Measurements from ENCODE around the gene HOXC10.

Gene HOXC10

DNA sequence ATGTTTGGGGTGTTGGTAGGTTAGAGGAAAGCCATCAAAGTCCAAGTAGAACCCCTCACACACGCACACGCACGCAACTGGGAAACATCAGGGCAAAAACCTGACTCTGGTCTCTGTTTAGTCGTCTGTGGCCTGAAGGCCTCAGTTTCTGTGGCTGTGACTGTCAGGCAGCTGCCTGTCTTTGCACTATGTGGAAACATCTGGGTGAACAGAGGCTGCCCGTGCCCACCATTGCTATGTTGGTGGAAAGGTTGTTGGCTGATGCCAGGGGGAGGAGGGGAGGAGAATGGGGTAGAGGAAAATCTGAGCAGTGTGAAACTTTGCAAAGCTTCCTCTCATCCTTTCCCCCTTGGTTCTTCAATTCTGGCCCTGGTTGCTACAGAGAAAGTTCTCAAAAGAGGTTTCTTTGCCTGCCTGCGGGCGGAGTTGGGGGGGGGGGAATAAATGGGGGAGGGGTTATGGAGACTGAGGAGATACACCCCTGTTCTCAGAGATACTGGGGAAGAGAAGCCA is 7.5 kb downstream of the HOXC10 start:
- no peak for DNase-seq

- DNase-seq: no peak
Observed at GRCh38 chr12:53993162-53994008, 8.4 kb downstream of the HOXC10 start.

- DNase-seq: no peak
Observed at GRCh38 chr12:53994009-53994263, 9.0 kb downstream of the HOXC10 start.

- no peak for DNase-seq
Observed at GRCh38 chr12:53994264-53995001, 9.5 kb downstream of the HOXC10 start.

DNA sequence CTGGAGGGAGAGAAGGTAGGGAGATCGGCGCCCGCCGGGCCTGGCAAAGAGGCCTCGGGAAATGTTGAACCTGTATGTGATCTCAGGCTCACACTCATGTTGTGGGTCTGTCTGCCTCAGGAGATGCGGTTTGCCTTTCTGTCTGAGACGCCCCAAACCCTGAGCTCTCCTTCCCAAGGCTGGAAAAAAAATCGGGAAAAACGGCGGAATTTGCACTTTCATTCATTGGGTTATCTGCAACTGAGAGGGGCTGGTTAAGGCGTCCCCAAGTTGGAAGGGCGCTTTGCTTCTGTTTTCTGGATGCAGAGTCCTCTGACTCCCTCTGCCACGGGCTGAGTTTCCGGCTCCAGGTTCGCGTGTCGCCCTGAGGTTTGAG is 10.0 kb downstream of the HOXC10 start:
- no peak for DNase-seq

- no peak for DNase-seq
Observed at GRCh38 chr12:53995378-53996239, 10.7 kb downstream of the HOXC10 start.

GRCh38 chr12:53996240-53997203 is 11.6 kb downstream of the HOXC10 start:
- DNase-seq: no peak

GRCh38 chr12:53997204-53998109 is 12.5 kb downstream of the HOXC10 start:
- DNase-seq: no peak

DNA sequence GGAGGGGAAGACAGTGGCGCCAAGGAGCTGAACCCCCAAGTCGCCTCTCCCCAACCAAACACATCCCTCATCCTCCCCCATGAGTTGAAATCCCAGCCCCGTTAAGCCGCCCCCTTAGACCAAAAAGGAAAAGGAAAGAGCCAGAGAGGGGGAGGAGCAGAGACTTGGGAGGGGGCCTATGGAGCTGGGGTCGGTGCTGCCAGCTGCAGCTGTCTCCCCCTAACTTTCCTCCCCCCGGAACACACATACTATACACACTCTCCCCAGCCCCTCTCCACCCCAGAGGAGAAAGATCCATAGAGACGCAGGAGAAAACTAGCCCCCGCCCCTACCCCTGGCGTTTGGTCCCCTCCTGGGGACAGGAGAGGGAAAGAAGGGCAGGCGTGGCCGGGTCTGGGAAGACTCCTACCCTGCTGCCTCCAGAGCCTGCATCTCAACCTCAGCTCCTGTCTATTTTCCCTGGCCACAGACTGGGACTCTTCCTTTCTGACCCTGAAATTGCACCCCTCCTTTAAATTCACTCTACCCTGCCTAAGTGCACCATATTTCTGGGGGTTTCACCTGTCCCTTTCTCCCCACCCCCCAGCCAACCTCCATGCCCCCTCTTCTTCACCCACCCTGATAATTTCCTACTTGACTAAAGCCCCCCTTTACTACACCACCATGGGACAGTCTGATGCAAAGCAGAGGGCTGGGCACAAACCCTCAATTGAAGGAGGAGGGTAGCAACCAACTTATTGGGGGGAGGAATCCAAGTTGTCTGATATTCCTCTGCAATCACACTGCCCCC is 13.4 kb downstream of the HOXC10 start:
- no peak for DNase-seq

DNA sequence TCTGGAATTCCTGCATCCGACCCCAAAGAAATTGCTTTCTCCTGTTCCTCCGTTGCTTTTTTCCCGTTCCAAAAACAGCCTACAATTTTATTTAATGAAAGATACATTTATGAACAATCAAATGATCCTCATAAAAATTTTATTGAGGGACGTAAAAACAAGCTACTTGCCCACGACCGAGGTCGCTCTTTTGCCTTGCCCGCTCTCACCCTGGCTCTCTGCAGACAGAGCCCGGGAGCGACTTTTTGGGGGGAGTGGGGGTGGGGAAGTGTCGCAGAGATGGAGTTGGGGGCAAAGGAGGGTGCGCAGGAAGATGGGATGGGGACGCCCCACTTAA is 13.9 kb downstream of the HOXC10 start:
- DNase-seq: no peak

DNA sequence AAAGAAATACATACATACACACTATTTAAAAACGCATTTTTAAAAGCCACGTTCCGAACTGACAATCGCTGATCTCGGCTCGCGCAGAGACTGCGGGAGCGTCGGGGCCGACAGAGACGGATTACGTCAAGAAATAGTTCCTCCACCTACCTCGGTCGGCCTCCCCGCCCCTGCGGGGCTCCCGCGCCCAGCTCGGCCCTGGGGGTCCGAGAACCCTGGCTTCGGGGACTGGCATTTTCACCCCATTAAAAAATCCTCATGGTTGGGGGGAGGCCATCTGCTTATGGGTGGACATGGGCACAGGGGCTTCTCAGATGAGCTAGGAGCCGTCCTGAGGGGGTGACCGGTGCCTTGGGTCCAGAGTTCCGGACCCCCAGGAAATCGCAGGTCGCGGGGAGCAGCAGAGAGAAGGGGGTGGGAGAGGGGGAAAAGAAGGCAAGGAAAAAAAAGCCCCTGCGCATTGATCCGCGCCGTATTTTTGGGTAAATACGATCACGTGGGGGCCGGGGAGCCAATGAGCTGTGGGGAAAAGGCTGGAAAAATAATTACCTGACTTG is 14.7 kb downstream of the HOXC10 start:
- no peak for DNase-seq

- DNase-seq: no peak
Observed at GRCh38 chr12:54000116-54001114, 15.5 kb downstream of the HOXC10 start, which contains the start of gene HOXC9. TSS of gene HOXC9 (plus strand) at chr12:54000161. CDS start at chr12:54000189, 28 bp downstream.

DNA sequence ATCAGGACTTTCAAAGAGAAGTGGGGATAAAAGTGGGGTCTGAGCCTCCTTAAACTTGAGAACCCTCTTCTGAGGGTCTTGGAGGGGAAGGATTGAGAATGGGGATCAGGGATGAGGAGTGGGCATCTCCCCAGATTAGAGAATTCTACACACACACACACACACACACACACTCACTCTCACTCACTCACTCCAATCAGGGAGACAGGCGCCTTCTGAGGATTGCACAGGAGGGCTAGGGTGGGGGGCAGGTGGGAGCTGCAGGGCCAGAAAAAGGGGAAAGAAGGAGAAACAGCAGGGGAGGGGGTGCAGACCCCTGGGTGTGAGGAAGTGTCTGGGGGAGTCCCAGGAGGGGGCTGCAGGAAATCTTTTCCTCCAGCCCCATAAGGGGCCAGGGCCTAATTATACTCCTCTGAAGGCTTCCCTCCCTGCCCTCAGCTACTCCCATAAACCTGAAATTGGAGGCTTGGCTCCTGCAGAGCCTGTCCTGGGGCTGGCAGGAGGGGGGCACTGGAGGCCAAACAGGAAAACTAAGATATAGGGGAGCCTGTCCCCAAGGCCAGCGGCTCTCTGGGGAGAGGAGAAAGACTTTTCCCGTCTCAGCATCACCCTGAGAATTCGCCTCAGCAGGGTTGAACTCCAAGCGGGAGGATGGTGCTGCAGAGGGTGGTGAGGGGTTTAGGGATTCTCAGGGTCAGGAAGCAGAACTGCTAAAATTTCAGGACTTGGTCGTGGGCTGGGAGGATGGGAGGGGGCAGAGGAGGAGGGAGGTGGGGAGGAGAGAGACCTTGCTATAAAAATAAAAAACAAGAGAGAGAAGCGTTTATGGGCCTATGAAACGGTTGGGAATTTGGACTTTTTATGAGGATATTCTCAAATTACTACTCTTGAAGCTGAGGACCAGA is 16.6 kb downstream of the HOXC10 start:
- no peak for DNase-seq

DNA sequence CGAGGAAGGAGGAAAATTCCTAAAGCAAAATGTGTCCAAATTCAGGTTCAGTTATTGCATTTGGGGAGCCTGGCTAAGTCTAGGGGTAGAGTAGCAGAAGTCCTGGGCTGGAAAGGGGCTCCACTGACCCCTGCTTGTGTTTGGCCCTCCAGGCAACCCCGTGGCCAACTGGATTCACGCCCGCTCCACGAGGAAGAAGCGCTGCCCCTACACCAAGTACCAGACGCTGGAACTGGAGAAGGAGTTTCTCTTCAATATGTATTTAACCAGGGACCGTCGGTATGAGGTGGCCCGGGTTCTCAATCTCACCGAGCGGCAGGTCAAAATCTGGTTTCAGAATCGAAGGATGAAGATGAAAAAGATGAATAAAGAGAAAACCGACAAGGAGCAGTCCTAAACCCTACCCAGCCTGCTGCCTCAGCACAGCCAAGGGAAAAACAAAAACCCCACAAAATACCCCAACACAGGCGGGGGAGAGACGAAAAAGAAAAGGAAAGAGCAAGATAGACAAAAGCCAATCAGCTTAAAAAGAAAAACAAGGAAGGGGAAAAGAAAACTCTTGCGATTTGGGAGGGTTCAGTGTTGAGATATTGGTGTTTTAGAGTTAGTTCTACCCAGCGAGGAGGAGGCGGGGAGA is 17.4 kb downstream of the HOXC10 start:
- DNase-seq: no peak

- no peak for DNase-seq
Observed at GRCh38 chr12:54002915-54003389, 18.0 kb downstream of the HOXC10 start.

DNA sequence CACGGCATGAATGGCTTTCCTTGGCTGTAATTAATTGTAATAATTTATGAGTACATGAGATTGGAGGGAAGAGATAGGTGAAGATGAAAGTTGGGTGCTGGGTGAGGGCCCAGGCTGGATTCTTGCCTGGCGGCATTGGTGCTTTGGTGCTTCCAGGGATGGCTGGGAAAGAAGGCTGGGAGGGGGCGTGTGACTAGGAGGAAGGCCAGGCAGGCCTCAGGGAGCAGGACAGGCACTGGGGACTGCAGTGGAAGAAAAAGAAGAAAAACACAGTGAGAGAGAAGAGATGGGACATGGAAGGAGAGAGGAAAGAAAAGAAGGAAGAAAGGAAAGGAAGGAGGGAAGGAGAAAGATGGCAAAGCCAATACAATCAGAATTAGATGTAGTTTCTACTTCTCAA is 18.7 kb downstream of the HOXC10 start:
- no peak for DNase-seq
